ENCODE results near the gene PRDX2. TPM values are rescaled to one million over a fixed set of nuclear protein-coding genes. Genes with fewer than 3 reads are reported as not detected.

PRDX2 gene
- total and polyA plus RNA-seq, 3 experiments from 2014 or later = 183 to 257 (median 184) TPM

DNA sequence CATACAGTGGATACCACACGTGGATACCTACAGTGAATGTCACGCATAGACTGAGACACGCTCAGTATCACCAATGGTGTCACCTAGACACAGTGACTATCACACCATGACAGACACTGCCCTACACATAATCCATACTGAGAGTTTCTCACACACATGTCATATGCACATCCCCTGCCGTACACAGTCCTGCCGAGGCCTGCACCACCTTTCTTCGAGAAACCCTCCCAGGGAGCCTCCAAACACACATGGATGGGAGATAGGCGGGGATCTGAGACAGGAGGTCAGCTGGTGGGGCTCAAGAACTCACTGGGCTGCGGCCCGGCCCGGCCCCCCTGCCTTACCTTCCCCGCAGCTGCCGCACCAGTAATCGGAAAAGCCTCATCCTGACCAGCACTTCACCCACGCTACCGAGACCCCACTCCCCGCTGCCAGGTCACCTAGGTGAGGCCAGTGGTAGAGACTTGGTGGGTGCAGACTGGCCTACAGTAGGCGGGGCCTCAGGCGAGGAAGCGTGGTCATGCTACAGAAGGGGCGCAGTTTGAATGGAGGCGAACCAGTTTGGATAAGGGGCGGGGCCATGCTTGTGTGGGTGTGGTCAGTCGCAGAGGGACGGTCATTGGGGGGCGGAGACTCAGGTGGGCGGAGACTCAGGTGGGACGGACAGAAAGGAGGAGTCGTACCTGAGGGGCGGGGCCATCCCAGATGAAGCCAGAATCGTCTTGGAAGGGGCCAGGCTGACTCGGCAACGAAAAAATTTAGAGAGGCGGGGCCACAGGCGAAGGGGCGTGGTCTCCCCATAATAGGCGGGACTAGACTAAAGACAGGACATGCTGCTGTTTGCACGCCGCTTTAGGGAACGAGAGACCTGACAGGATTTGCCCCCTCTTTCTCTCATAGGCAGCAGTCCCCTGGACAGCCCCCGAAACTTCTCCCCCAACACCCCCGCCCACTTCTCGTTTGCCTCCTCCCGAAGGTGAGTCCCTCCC, 38.8 kb upstream of the PRDX2 start:
- Mint-ChIP-seq H3K36me3 (peaks cover 0 to 1% (median 0%) of the 10 kb centered on the region in 3 donors), H3K27ac (peak overlapping the region in 2 of 8 donors; percentile 6 to 38), H3K4me1 (peaks cover 23 to 40% (median 33%) of the 10 kb centered on the region in 3 donors), H3K4me3 (peak overlapping the region in 4 of 7 donors; percentile 40 to 70 (median 50)), H3K9me3 (peaks cover 0 to 10% (median 0%) of the 10 kb centered on the region in 5 donors), H3K27me3 (peaks cover 68 to 78% of the 10 kb centered on the region in 2 donors)
- peaks cover 24% of the 10 kb centered on the region for H3K4me1 ChIP-seq (ENCODE audit: insufficient read depth, low read length)
- no peaks in the 10 kb centered on the region for H3K9me3 ChIP-seq (ENCODE audit: low read length)
- ChIA-PET POLR2A (no interaction called here), CTCF (no interaction called here)
- H3K27me3 ChIP-seq (ENCODE audit: insufficient read depth, low read length, poor library complexity, severe bottlenecking) = peaks cover 64% of the 10 kb centered on the region
- no peaks in the 10 kb centered on the region for H3K36me3 ChIP-seq (ENCODE audit: insufficient read depth, low read length)
- H3K27ac ChIP-seq (ENCODE audit: low read depth, low read length) = no peak overlapping the region
- H3K4me3 ChIP-seq (ENCODE audit: low read length) = no peak overlapping the region
- DNase-seq = peak in 3 of 5 donors; percentile 18 to 53 (median 34)

DNA sequence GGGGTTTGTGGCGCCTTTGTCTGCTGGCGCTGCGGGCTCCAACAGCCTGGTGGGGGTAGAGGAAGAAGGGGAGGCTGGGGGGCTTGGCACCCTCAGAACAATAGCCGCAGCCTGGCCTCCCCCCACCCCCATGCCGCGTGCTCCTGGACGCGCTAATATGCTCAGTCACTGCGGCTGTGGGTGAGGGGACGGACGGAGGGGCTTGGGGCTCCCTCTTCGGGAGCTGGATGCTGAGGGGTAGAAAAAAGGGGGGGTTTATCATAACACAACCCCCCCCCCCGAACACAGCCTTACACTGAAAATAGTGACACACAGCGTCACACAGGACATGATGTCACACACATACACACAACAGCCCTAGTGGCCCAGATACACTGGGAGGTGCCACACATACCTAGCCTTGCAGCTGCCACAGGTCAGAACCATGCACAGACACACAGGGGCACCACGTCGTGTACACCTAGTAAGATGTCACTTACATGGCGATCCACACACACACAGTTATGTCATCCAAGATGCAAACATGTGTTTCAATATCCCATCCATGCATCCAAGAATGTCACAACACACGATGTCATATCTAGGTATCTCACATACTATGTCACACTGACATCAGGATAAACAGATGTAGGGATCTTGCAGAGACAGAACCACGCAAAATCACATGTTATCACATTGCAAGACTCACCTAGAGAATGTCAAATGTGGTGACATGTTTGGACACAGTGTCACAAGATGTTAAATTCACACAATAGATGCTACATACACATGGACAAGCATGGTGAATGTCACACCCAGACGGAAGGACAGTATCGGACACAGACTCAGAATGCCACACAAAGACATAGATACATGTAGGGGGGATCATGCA, 37.5 kb upstream of the PRDX2 start:
- Histone ChIP-seq H3K27me3 (ENCODE audit: insufficient read depth, low read length, poor library complexity, severe bottlenecking) (peaks cover 74% of the 10 kb centered on the region), H3K4me3 (ENCODE audit: low read length) (peak overlapping the region; percentile 14), H3K36me3 (ENCODE audit: insufficient read depth, low read length) (no peaks in the 10 kb centered on the region), H3K9me3 (ENCODE audit: low read length) (no peaks in the 10 kb centered on the region), H3K27ac (ENCODE audit: low read depth, low read length) (no peak overlapping the region), H3K4me1 (ENCODE audit: insufficient read depth, low read length) (peaks cover 24% of the 10 kb centered on the region)
- H3K27me3 Mint-ChIP-seq = peaks cover 73 to 79% of the 10 kb centered on the region in 2 donors
- H3K27ac Mint-ChIP-seq = peak overlapping the region in 6 of 8 donors; percentile 24 to 85 (median 58)
- peak overlapping the region; percentile 57 to 87 (median 76) for H3K4me3 Mint-ChIP-seq
- peaks cover 0 to 1% (median 0%) of the 10 kb centered on the region in 3 donors for H3K36me3 Mint-ChIP-seq
- peaks cover 28 to 45% (median 41%) of the 10 kb centered on the region in 3 donors for H3K4me1 Mint-ChIP-seq
- ChIA-PET POLR2A (no interaction called here), CTCF (no interaction called here)
- H3K9me3 Mint-ChIP-seq = peaks cover 0 to 14% (median 2%) of the 10 kb centered on the region in 5 donors
- peak in 3 of 5 donors; percentile 24 to 58 (median 25) for DNase-seq

DNA sequence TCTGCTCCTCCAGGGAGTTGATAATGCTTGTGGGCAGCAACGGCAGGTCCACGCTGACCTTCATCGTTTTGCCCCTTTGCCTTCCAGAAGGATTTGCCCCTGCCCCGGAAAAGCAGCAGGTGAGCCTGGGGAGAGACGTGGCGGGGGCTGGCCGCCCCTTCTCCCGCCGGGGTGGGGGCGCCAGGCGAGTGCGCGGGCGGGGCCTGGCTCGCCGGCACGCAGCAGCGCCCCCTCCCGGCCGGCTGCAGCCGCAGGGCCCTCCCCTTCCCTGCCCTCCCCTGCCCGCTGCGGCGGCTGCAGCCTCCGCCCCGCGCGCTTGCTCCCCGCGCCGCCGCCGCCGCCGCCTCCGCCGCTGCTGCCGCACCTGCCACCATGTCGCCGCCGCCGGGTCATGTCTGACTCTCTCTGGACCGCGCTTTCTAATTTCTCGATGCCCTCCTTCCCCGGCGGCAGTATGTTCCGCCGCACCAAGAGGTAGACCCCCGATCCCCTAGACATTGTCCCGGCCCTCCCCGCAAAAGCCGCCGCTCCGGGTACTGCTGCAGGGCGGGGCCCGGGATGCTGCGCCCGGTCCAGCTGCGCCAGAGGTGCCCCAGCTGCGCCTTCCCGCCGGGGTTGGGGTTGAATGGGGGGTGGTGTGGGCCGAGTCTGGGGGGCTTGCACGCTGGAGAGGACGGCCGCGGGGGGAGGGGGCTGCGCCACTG, 36.7 kb upstream of the PRDX2 start, which contains the start of gene MAST1:
TSS of gene MAST1 (plus strand) at position 334 of the 704 bp plus-strand sequence. CDS start at position 392, 58 bp downstream.
- ChIA-PET CTCF (no interaction called here), POLR2A (interaction anchor here (0.7 kb wide), 1 partner anchor 29 kb away, joined by 3 read pairs; no protein-coding TSS in a partner anchor)
- Histone ChIP-seq H3K4me3 (ENCODE audit: low read length) (peak within 1 kb of the TSS; percentile 14), H3K27me3 (ENCODE audit: insufficient read depth, low read length, poor library complexity, severe bottlenecking) (peaks cover 72% of the 10 kb centered on the region), H3K27ac (ENCODE audit: low read depth, low read length) (no peak within 1 kb of the TSS), H3K9me3 (ENCODE audit: low read length) (no peaks in the 10 kb centered on the region), H3K36me3 (ENCODE audit: insufficient read depth, low read length) (no peaks in the 10 kb centered on the region), H3K4me1 (ENCODE audit: insufficient read depth, low read length) (peaks cover 25% of the 10 kb centered on the region)
- Mint-ChIP-seq H3K27ac (peak within 1 kb of the TSS in 6 of 8 donors; percentile 24 to 85 (median 58)), H3K27me3 (peaks cover 71 to 73% of the 10 kb centered on the region in 2 donors), H3K4me3 (peak within 1 kb of the TSS; percentile 57 to 87 (median 76)), H3K4me1 (peaks cover 29 to 46% (median 42%) of the 10 kb centered on the region in 3 donors), H3K9me3 (peaks cover 0 to 14% (median 2%) of the 10 kb centered on the region in 5 donors), H3K36me3 (peaks cover 0 to 1% (median 0%) of the 10 kb centered on the region in 3 donors)
- DNase-seq = peak; percentile 45 to 61 (median 50)

DNA sequence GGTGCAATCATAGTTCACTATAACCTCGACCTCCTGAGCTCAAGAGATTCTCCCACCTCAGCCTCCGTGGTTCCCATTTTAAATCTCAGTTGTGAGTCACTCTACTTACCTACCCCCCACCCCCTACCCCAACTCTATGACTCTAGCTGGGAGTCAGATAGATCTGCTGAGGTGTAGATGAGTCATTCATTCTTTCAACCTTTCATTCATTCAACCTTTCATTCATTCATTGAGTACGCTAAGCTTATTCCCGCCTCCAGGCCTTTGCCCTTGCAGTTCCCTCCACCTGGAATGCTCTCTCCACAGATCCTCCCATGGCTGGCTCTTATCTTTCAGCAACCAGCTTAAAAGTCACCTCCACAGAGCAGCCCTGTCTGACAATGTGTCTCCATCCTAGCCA, 35.6 kb upstream of the PRDX2 start:
- peaks cover 76 to 78% of the 10 kb centered on the region in 2 donors for H3K27me3 Mint-ChIP-seq
- no peak for DNase-seq
- peaks cover 0 to 4% (median 0%) of the 10 kb centered on the region in 3 donors for H3K36me3 Mint-ChIP-seq
- POLR2A ChIA-PET = no interaction called here
- H3K4me1 Mint-ChIP-seq = peaks cover 35 to 55% (median 52%) of the 10 kb centered on the region in 3 donors
- CTCF ChIA-PET = interaction anchor here (1.2 kb wide), 2 partner anchors 10 to 71 kb away, joined by 4 read pairs; no protein-coding TSS in a partner anchor
- Histone ChIP-seq H3K9me3 (ENCODE audit: low read length) (no peaks in the 10 kb centered on the region), H3K27me3 (ENCODE audit: insufficient read depth, low read length, poor library complexity, severe bottlenecking) (peaks cover 76% of the 10 kb centered on the region), H3K36me3 (ENCODE audit: insufficient read depth, low read length) (no peaks in the 10 kb centered on the region), H3K4me3 (ENCODE audit: low read length) (no peak overlapping the region), H3K27ac (ENCODE audit: low read depth, low read length) (no peak overlapping the region), H3K4me1 (ENCODE audit: insufficient read depth, low read length) (peaks cover 36% of the 10 kb centered on the region)
- H3K9me3 Mint-ChIP-seq = peaks cover 0 to 14% (median 3%) of the 10 kb centered on the region in 5 donors
- H3K27ac Mint-ChIP-seq = peak overlapping the region in 2 of 8 donors; percentile 41 to 51
- H3K4me3 Mint-ChIP-seq = peak overlapping the region in 5 of 7 donors; percentile 5 to 73 (median 47)

DNA sequence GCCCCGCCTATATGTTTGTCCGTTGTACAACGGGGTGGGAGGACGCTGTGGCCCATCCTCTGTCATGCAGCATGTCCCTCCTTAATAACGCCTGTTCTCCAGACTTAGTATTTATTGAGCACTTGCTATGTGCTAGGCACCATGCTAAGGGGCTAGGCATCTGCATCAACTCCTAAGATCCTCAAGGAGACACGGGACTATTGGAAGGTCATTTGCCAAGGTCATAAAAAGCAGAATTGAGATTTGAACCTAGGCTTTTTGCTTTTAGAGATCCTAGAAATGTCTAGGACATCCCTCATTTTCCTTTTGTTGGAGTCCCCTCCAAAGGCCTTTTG, 34.9 kb upstream of the PRDX2 start:
- H3K9me3 ChIP-seq (ENCODE audit: low read length) = no peaks in the 10 kb centered on the region
- CTCF ChIA-PET = interaction anchor here (0.6 to 1.2 kb wide), 2 partner anchors 11 to 16 kb away, joined by 4 read pairs; no protein-coding TSS in a partner anchor

DNA sequence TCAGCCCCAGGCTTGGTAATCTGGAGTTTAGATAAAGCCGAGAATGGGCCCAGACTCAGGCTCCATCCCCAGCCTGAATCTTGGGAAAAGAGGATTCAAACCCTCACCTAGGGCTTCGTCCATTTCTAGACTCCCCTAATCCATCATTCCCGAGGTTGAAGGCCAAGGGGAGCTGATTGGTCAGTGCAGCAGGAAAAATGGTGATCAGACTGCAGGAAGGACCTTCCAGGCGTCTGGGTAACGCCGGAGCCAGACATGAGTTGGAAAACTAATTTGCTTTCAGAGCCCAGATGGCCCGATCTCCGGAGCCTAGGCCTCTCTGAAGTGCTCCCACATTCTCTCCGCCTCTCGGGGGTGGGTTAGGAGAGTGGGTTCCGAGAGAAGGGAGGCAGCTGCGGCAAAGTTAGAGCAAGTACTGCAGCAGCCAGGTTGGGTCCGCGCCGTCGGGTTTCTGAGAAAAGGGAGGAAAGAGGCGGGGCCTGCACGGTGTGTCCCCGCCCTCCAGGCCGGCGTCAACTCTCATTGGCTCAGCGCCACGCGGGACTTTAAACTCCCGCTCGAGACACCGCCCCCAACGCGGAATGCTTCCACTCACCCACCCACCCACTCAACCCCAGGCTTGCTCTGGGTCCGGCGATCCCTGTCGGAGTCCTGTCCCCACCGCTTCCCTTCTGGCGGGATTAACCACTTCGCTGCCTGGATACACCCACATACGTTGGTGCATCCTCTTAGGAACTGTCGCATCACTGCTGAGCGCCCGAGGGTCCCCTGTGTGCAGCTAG, 33.6 kb upstream of the PRDX2 start:
- H3K9me3 Mint-ChIP-seq = peaks cover 0 to 12% (median 6%) of the 10 kb centered on the region in 5 donors
- peaks cover 0 to 3% (median 0%) of the 10 kb centered on the region in 3 donors for H3K36me3 Mint-ChIP-seq
- no peak overlapping the region for H3K4me3 ChIP-seq (ENCODE audit: low read length)
- H3K4me1 Mint-ChIP-seq = peaks cover 32 to 44% (median 43%) of the 10 kb centered on the region in 3 donors
- no peak for DNase-seq
- peaks cover 27% of the 10 kb centered on the region for H3K4me1 ChIP-seq (ENCODE audit: insufficient read depth, low read length)
- no peaks in the 10 kb centered on the region for H3K36me3 ChIP-seq (ENCODE audit: insufficient read depth, low read length)
- no peak overlapping the region for H3K27ac ChIP-seq (ENCODE audit: low read depth, low read length)
- H3K27me3 ChIP-seq (ENCODE audit: insufficient read depth, low read length, poor library complexity, severe bottlenecking) = peaks cover 76% of the 10 kb centered on the region
- ChIA-PET CTCF (interaction anchor here (1.4 to 1.7 kb wide), 2 partner anchors 39 to 69 kb away, joined by 3 to 4 read pairs; no protein-coding TSS in a partner anchor), POLR2A (no interaction called here)
- peak overlapping the region in 3 of 7 donors; percentile 42 to 49 (median 47) for H3K4me3 Mint-ChIP-seq
- peak overlapping the region in 1 of 8 donors; percentile 65 for H3K27ac Mint-ChIP-seq
- H3K27me3 Mint-ChIP-seq = peaks cover 80 to 81% of the 10 kb centered on the region in 2 donors
- H3K9me3 ChIP-seq (ENCODE audit: low read length) = no peaks in the 10 kb centered on the region

More for the DNA sequence above, 34.9 kb upstream of the PRDX2 start:
- no peak for DNase-seq
- peaks cover 34% of the 10 kb centered on the region for H3K4me1 ChIP-seq (ENCODE audit: insufficient read depth, low read length)
- no peak overlapping the region for H3K4me3 ChIP-seq (ENCODE audit: low read length)
- peaks cover 76% of the 10 kb centered on the region for H3K27me3 ChIP-seq (ENCODE audit: insufficient read depth, low read length, poor library complexity, severe bottlenecking)
- H3K27ac ChIP-seq (ENCODE audit: low read depth, low read length) = no peak overlapping the region
- POLR2A ChIA-PET = no interaction called here
- Mint-ChIP-seq H3K27ac (no peak overlapping the region), H3K9me3 (peaks cover 0 to 14% (median 3%) of the 10 kb centered on the region in 5 donors), H3K36me3 (peaks cover 0 to 3% (median 0%) of the 10 kb centered on the region in 3 donors), H3K27me3 (peaks cover 79 to 81% of the 10 kb centered on the region in 2 donors), H3K4me3 (peak overlapping the region in 3 of 7 donors; percentile 20 to 53 (median 38)), H3K4me1 (peaks cover 41 to 57% (median 54%) of the 10 kb centered on the region in 3 donors)
- H3K36me3 ChIP-seq (ENCODE audit: insufficient read depth, low read length) = no peaks in the 10 kb centered on the region

All from CD8-positive, alpha-beta memory T cell (primary cell).